PC-9 (cell line): Measurements from ENCODE around the gene C10orf71.

ENCODE experiments used
- EZH2 ChIP-seq: fragments of 200-600 bp; sonication (generic); IDR thresholded peaks from 2 replicates; pipeline ENCODE4 v1.8.0; 2017; ENCODE audit warnings: antibody characterized with exemption, low read depth
- TF ChIP-seq, protein P1 (sequence below): fragments of 200-600 bp; sonication (generic); conservative IDR thresholded peaks from 2 replicates; pipeline ENCODE4 v1.6.1; 2017; ENCODE audit warnings: mixed run types, antibody characterized with exemption, mild to moderate bottlenecking, moderate library complexity

GRCh38 chr10:49286686-49287085 lies 12.3 kb upstream of the C10orf71 start:
- no peak for TF ChIP-seq EZH2
- TF ChIP-seq, protein P1, sequence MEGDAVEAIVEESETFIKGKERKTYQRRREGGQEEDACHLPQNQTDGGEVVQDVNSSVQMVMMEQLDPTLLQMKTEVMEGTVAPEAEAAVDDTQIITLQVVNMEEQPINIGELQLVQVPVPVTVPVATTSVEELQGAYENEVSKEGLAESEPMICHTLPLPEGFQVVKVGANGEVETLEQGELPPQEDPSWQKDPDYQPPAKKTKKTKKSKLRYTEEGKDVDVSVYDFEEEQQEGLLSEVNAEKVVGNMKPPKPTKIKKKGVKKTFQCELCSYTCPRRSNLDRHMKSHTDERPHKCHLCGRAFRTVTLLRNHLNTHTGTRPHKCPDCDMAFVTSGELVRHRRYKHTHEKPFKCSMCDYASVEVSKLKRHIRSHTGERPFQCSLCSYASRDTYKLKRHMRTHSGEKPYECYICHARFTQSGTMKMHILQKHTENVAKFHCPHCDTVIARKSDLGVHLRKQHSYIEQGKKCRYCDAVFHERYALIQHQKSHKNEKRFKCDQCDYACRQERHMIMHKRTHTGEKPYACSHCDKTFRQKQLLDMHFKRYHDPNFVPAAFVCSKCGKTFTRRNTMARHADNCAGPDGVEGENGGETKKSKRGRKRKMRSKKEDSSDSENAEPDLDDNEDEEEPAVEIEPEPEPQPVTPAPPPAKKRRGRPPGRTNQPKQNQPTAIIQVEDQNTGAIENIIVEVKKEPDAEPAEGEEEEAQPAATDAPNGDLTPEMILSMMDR = no peak
